ENCODE data around the gene SLC35C1. TPM values are rescaled to one million over a fixed set of nuclear protein-coding genes. Genes with fewer than 3 reads are reported as not detected.

The SLC35C1 gene
- total and polyA plus RNA-seq, 12 donors, result 4.5 to 14.1 (median 6.1) TPM

DNA sequence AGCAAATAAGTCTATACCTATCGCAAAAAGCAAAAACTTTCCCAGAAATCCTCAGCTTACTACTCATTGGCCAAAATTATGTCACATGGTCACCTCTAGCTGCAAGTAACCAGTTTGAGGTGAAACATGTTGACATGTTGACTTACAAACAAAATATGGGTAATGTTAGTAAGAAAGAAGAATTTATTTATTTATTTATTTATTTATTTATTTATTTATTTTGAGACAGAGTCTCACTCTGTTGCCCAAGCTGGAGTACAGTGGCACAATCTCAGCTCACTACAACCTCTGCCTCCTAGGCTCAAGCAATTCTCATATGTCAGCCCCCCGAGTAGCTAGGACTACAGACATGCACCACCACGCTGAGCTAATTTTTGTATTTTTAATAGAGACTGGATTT lies 5.4 kb upstream of the SLC35C1 start:
- no peak for DNase-seq
- no peaks in the 10 kb centered on the region for H3K36me3 ChIP-seq
- 96 to 100% methylated on average over 3 of the region's 3 CpGs for WGBS, 2 donors
- no peak for ATAC-seq
- TF ChIP-seq, protein P1, sequence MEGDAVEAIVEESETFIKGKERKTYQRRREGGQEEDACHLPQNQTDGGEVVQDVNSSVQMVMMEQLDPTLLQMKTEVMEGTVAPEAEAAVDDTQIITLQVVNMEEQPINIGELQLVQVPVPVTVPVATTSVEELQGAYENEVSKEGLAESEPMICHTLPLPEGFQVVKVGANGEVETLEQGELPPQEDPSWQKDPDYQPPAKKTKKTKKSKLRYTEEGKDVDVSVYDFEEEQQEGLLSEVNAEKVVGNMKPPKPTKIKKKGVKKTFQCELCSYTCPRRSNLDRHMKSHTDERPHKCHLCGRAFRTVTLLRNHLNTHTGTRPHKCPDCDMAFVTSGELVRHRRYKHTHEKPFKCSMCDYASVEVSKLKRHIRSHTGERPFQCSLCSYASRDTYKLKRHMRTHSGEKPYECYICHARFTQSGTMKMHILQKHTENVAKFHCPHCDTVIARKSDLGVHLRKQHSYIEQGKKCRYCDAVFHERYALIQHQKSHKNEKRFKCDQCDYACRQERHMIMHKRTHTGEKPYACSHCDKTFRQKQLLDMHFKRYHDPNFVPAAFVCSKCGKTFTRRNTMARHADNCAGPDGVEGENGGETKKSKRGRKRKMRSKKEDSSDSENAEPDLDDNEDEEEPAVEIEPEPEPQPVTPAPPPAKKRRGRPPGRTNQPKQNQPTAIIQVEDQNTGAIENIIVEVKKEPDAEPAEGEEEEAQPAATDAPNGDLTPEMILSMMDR (IDR thresholded peaks at IDR 0.05), result no peak
- H3K27ac ChIP-seq, result no peak overlapping the region
- no peaks in the 10 kb centered on the region for H3K9me3 ChIP-seq
- intact Hi-C loops (cut with DNase I), result loop anchor here in 1 of 10 donors (1.0 kb wide), 1 partner anchor 17 kb away; no protein-coding TSS in a partner anchor
- no peak overlapping the region for H3K4me3 ChIP-seq
- peaks cover 0 to 11% (median 5%) of the 10 kb centered on the region in 9 donors for H3K4me1 ChIP-seq
- H3K27me3 ChIP-seq, result no peaks in the 10 kb centered on the region

DNA sequence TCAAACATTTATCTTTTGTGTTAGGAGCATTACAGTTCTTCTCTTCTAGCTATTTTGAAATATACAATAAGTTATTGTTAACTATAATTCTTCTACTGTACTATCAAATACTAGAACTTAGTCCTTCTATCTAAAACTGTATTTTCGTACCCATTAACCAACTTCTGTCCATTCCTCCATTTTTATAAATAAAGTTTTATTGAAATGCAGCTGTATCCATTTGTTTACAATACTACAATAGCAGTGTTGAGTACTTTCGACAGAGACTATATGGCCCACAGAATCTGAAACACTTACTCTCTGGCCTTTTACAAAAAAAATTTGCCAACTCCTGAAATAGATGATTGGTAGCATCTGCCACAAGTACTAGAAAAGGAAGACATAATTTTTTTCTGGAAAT lies 4.7 kb upstream of the SLC35C1 start:
- TF ChIP-seq, protein P1 (IDR thresholded peaks at IDR 0.05), result no peak
- Histone ChIP-seq H3K9me3 (no peaks in the 10 kb centered on the region), H3K36me3 (no peaks in the 10 kb centered on the region), H3K27ac (no peak overlapping the region), H3K4me3 (no peak overlapping the region), H3K4me1 (peaks cover 0 to 13% (median 5%) of the 10 kb centered on the region in 9 donors), H3K27me3 (no peaks in the 10 kb centered on the region)
- intact Hi-C loops (cut with DNase I), result no loop called here
- 97% methylated on average over 2 of the region's 2 CpGs for WGBS, 2 donors
- no peak for DNase-seq
- ATAC-seq, result no peak

DNA sequence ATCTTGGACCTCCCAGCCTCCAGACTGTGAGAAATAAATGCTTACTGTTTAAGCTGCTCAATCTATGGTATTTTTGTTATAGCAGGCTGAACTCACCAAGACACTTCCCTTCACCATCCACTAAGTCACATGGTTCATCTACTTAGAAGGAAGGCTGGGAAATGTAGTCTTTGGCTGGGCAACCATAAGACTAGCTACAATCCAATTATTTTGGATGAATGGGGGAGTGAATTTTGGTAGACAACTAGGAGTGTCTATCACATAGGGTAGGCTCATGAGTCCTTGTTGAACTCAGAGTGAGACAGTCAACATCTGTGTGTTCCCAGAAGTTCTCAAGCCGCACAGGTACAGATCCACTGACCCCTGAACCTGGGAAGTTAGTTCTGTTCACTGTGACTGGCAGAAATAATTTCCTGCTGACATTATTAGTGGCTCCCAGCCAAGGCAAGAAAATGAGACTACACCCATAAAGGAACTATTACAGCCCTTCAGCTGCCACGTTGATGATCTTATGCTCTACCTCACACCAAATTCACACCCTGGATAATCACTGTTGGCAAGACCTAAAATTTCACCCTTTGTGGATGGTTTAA lies 3.1 kb upstream of the SLC35C1 start:
- peaks cover 9 to 27% (median 20%) of the 10 kb centered on the region in 9 donors for H3K4me1 ChIP-seq
- DNase-seq, result no peak
- peak overlapping the region in 1 of 10 donors; percentile 4 for H3K27ac ChIP-seq
- peaks cover 0 to 6% (median 0%) of the 10 kb centered on the region in 9 donors for H3K36me3 ChIP-seq
- intact Hi-C loops (cut with DNase I), result no loop called here
- no peaks in the 10 kb centered on the region for H3K9me3 ChIP-seq
- no peaks in the 10 kb centered on the region for H3K27me3 ChIP-seq
- 67 to 68% methylated on average over 2 of the region's 2 CpGs for WGBS, 2 donors
- TF ChIP-seq, protein P1 (IDR thresholded peaks at IDR 0.05), result no peak
- H3K4me3 ChIP-seq, result no peak overlapping the region
- no peak for ATAC-seq

DNA sequence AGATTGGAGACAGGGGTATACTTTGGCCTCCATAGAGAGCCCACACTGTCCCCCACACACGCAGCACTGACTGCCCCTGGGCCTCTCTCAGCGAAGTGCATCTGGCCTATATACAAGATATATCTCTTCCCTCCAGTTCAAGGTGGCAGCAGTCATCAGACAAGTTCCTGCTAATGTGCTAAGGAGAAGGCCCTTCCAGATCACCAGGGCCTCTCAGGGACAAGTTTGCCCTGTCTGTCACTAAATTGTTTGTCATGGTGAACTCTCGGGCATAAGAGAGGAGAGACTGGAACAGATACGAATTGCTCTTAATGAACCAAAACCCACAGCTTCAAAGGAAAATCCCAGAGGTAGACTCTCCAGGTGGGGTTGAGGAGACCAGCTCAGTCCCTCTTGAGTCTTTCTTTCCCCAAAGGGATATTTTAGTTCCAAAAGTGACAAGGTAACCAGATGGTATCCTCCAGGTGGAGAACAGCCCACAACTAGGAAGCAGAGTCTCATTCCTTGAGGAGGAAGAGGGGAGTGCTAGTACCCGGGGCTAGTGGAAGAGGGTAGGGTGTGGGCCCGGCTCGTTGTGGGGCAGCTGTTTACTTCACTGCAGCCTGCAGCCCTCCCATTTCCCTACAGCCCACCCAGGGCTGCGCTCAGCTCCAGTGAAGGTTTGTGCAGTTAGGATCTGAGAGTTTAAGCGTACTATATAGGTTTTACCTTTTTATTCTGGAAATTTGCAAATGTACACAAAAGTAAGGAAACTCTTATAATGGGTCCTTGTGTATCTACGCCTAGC lies 2.2 kb upstream of the SLC35C1 start:
- intact Hi-C loops (cut with DNase I), result no loop called here
- no peak for DNase-seq
- WGBS, 2 donors, result 90 to 95% methylated on average over 10 of the region's 10 CpGs

More for the DNA sequence above, 2.2 kb upstream of the SLC35C1 start:
- Histone ChIP-seq H3K27me3 (no peaks in the 10 kb centered on the region), H3K36me3 (peaks cover 0 to 14% (median 0%) of the 10 kb centered on the region in 9 donors), H3K27ac (peak overlapping the region in 1 of 10 donors; percentile 4), H3K4me1 (peaks cover 14 to 36% (median 29%) of the 10 kb centered on the region in 9 donors), H3K4me3 (no peak overlapping the region), H3K9me3 (no peaks in the 10 kb centered on the region)
- ATAC-seq, result no peak
- TF ChIP-seq, protein P1 (IDR thresholded peaks at IDR 0.05), result no peak
